SK-N-SH (cell line): ENCODE measurements around the gene GJE1. TPM values are rescaled to one million over a fixed set of nuclear protein-coding genes. Genes with fewer than 3 reads are reported as not detected.

Experiments used
- CTCF ChIA-PET: fragments of 300-600, 350-600 bp; formaldehyde crosslinking; extraction: SDS; loops from one replicate; lab custom pipeline; 2021; lab: Yijun Ruan, JAX
- POLR2A ChIA-PET: fragments of 350-600 bp; sonication (Branson Sonifier 250); formaldehyde crosslinking; extraction: SDS; loops from one replicate; lab custom pipeline; 2020; ENCODE audit warnings: antibody characterized with exemption, inconsistent platforms; lab: Yijun Ruan, JAX
- DNase-seq: peaks from one replicate; pipeline ENCODE4 v3.0.0; 2012
- H2AFZ ChIP-seq: fragments of 200-600 bp; sonication (generic); 2 replicates; pipeline ENCODE4 v1.8.1; 2016; ENCODE audit warnings: antibody characterized with exemption, mild to moderate bottlenecking, low read depth
- H3F3A ChIP-seq: fragments of 200-600 bp; sonication (generic); replicated peaks from 2 replicates; pipeline ENCODE3; 2016; ENCODE audit warnings: antibody characterized with exemption, mild to moderate bottlenecking; ENCODE audit not compliant: insufficient read depth
- H3K27ac ChIP-seq, 2 experiments: fragments of 200-500 bp in 1 of 2; fragments of 200-600 bp in 1 of 2; sonication (Bioruptor generic) in 1 of 2; sonication (generic), shearing (Covaris generic) in 1 of 2; 2 replicates each; pipeline versions ENCODE4 v1.5.1 to v1.6.1; 2014 to 2016; ENCODE audit warnings: low read depth in 2 of 2, inconsistent platforms in 1 of 2, low read length in 1 of 2, mild to moderate bottlenecking in 1 of 2, mixed read lengths in 1 of 2
- H3K27me3 ChIP-seq: fragments of 200-600 bp; sonication (generic), shearing (Covaris generic); 2 replicates; pipeline ENCODE4 v1.6.1; 2016; ENCODE audit warnings: mixed run types; ENCODE audit not compliant: insufficient read depth
- H3K36me3 ChIP-seq, 2 experiments: fragments of 200-500 bp in 1 of 2; fragments of 200-600 bp in 1 of 2; sonication (Bioruptor generic) in 1 of 2; sonication (generic) in 1 of 2; replicated peaks in 1 of 2; 2 replicates each; pipeline versions ENCODE3 to v1.5.1; 2014 to 2016; ENCODE audit warnings: low read length in 1 of 2, mild to moderate bottlenecking in 1 of 2; ENCODE audit not compliant: insufficient read depth in 2 of 2, control insufficient read depth in 1 of 2
- H3K4me1 ChIP-seq, 2 experiments: fragments of 200-500 bp in 1 of 2; fragments of 200-600 bp in 1 of 2; sonication (Bioruptor generic) in 1 of 2; sonication (generic), shearing (Covaris generic) in 1 of 2; 2 replicates each; pipeline versions ENCODE4 v1.5.1 to v1.6.1; 2014 to 2016; ENCODE audit warnings: low read depth in 1 of 2, low read length in 1 of 2, mixed run types in 1 of 2; ENCODE audit not compliant: insufficient read depth in 2 of 2, control insufficient read depth in 1 of 2
- H3K4me2 ChIP-seq: fragments of 200-600 bp; sonication (generic), shearing (Covaris generic); 2 replicates; pipeline ENCODE4 v1.6.1; 2017; ENCODE audit warnings: mixed run types
- H3K4me3 ChIP-seq, 2 experiments: fragments of 200-500 bp in 1 of 2; fragments of 200-600 bp in 1 of 2; sonication (Bioruptor generic) in 1 of 2; sonication (generic), shearing (Covaris generic) in 1 of 2; 2 replicates each; pipeline versions ENCODE4 v1.5.1 to v1.8.1; 2014 to 2016; ENCODE audit warnings: low read depth in 2 of 2, inconsistent platforms in 1 of 2, low read length in 1 of 2, mild to moderate bottlenecking in 1 of 2, mixed read lengths in 1 of 2, moderate library complexity in 1 of 2
- H3K79me2 ChIP-seq: fragments of 200-600 bp; sonication (generic); 2 replicates; pipeline ENCODE4 v1.8.1; 2017; ENCODE audit warnings: mild to moderate bottlenecking; ENCODE audit not compliant: insufficient read depth
- H3K9ac ChIP-seq: fragments of 200-600 bp; sonication (generic); 2 replicates; pipeline ENCODE4 v1.6.1; 2017; ENCODE audit warnings: mixed run types
- H3K9me2 ChIP-seq: fragments of 200-600 bp; sonication (generic); 2 replicates; pipeline ENCODE4 v1.6.1; 2017; ENCODE audit warnings: mixed run types
- H3K9me3 ChIP-seq: fragments of 200-600 bp; sonication (generic); 2 replicates; pipeline ENCODE4 v1.6.1; 2017; ENCODE audit warnings: mixed run types, mild to moderate bottlenecking, moderate library complexity
- H4K20me1 ChIP-seq: fragments of 200-600 bp; sonication (generic); 2 replicates; pipeline ENCODE4 v1.6.1; 2017; ENCODE audit warnings: mild to moderate bottlenecking, mixed run types; ENCODE audit not compliant: insufficient read depth
- ELF1 ChIP-seq: IDR thresholded peaks from 2 replicates; pipeline ENCODE4 v1.4.0; 2012
- EP300 ChIP-seq, 2 experiments: IDR thresholded peaks; 2 replicates each; pipeline versions ENCODE4 v1.4.0 to v1.6.1; 2012; ENCODE audit warnings: borderline replicate concordance in 1 of 2, low read depth in 1 of 2, low read length in 1 of 2
- EZH2phosphoT487 ChIP-seq: fragments of 200-600 bp; sonication (generic); IDR thresholded peaks from 2 replicates; pipeline ENCODE4 v1.6.1; 2017; ENCODE audit warnings: low read depth, mixed run types, mild to moderate bottlenecking, antibody characterized with exemption, moderate library complexity, borderline replicate concordance
- FOSL2 ChIP-seq: IDR thresholded peaks from 2 replicates; pipeline ENCODE4 v1.4.0; 2012; ENCODE audit warnings: low read depth, mild to moderate bottlenecking, moderate library complexity, borderline replicate concordance
- GATA2 ChIP-seq: sonication (generic); formaldehyde crosslinking; IDR thresholded peaks from 2 replicates; pipeline ENCODE4 v1.5.0; 2020; ENCODE audit warnings: mild to moderate bottlenecking, missing genetic modification reagents
- JUND ChIP-seq: IDR thresholded peaks from 2 replicates; pipeline ENCODE4 v1.4.0; 2012
- NFIC ChIP-seq: IDR thresholded peaks from 2 replicates; pipeline ENCODE4 v1.4.0; 2012; ENCODE audit warnings: borderline replicate concordance
- NRF1 ChIP-seq: IDR thresholded peaks from 2 replicates; pipeline ENCODE4 v1.6.1; 2012; ENCODE audit warnings: low read depth, mild to moderate bottlenecking, low read length
- POLR2AphosphoS5 ChIP-seq: IDR thresholded peaks from 2 replicates; pipeline ENCODE4 v1.6.1; 2012; ENCODE audit warnings: low read depth, low read length
- RCOR1 ChIP-seq: fragments of 150-350 bp; IDR thresholded peaks from 2 replicates; pipeline ENCODE4 v1.6.1; 2017; ENCODE audit warnings: antibody characterized with exemption, low read length
- RXRA ChIP-seq: IDR thresholded peaks from 2 replicates; pipeline ENCODE4 v1.4.0; 2012; ENCODE audit warnings: low read depth, mild to moderate bottlenecking, borderline replicate concordance
- SMC3 ChIP-seq: IDR thresholded peaks from 2 replicates; pipeline ENCODE4 v1.6.1; 2012; ENCODE audit warnings: low read depth, low read length, improper control_type of control experiment
- TAF1 ChIP-seq: IDR thresholded peaks from 2 replicates; pipeline ENCODE4 v1.6.1; 2012; ENCODE audit warnings: low read depth, mild to moderate bottlenecking, low read length, moderate library complexity, borderline replicate concordance
- TEAD4 ChIP-seq: IDR thresholded peaks from 2 replicates; pipeline ENCODE4 v1.4.0; 2012; ENCODE audit warnings: mild to moderate bottlenecking, borderline replicate concordance; ENCODE audit not compliant: insufficient read depth
- WGBS: methylation state at CpG from one replicate; pipeline ENCODE4 v1.1.6; 2017; ENCODE audit warnings: low lambda C conversion rate; 5-methylcytosine and 5-hydroxymethylcytosine counted together
- polyA plus RNA-seq, 3 experiments: library from polyadenylated mRNA; depleted of rRNA; stranded (reverse); fragments of >200 nt; gene quantifications; 2 replicates each; pipeline ENCODE4 v1.2.3, GENCODE V29; 2012
- TF ChIP-seq, protein P1 (sequence below): IDR thresholded peaks from 2 replicates; pipeline ENCODE4 v1.4.0; 2012; ENCODE audit warnings: low read depth, borderline replicate concordance
- TF ChIP-seq, protein P2 (sequence below): IDR thresholded peaks from 2 replicates; pipeline ENCODE4 v1.4.0; 2012; ENCODE audit warnings: low read depth
- TF ChIP-seq, protein P3 (sequence below): fragments of 150-350 bp; IDR thresholded peaks from 2 replicates; pipeline ENCODE4 v1.6.1; 2016; ENCODE audit warnings: mild to moderate bottlenecking, low read depth, low read length
- TF ChIP-seq, protein P4 (sequence below): IDR thresholded peaks from 2 replicates; pipeline ENCODE4; 2012

Gene GJE1
- polyA plus RNA-seq, 1 of the 3 experiments (the other 2 are of a cell fraction), result not detected

DNA sequence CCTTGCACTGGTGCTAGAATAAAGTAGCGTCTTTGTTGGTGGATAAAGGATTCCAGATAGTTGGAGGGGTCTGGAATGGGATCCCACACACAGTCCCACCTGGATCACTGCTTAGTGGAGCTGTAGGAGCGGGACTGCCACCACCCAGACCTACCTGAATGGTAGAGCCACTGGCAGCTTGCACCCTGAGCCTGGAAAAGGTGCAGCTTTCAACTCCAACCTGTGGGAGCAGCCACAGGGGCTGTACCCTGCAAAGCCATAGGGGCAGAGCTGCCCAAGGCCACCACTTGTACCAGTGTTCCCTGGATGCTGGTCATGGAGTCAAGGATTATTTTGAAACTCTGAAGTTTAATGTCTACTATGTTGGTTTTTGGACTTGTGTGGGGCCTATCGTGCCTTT is 41.3 kb downstream of the GJE1 start:
- H3K27me3 ChIP-seq, result no peaks in the 10 kb centered on the region
- no peak for DNase-seq
- peaks cover 27% of the 10 kb centered on the region for H3K79me2 ChIP-seq
- 0 out of 2 replicates have a peak, but pooled peaks cover 3% of the 10 kb centered on the region for H3K9me2 ChIP-seq
- H3F3A ChIP-seq, result peaks cover 12% of the 10 kb centered on the region
- WGBS, result 100% methylated on average over 2 of the region's 3 CpGs
- no peak overlapping the region for H2AFZ ChIP-seq
- H3K36me3 ChIP-seq, result peaks cover 81 to 89% of the 10 kb centered on the region in 2 experiments
- H3K27ac ChIP-seq, result no peak overlapping the region
- H3K4me3 ChIP-seq, result no peak overlapping the region
- POLR2A ChIA-PET, result no interaction called here
- H3K4me1 ChIP-seq, result no peaks in the 10 kb centered on the region
- H3K9ac ChIP-seq, result no peak overlapping the region
- H4K20me1 ChIP-seq, result no peaks in the 10 kb centered on the region
- peaks cover 19% of the 10 kb centered on the region for H3K9me3 ChIP-seq
- TF ChIP-seq FOSL2, result no peak
- no peak for TF ChIP-seq NRF1
- TF ChIP-seq SMC3, result no peak
- TF ChIP-seq RXRA, result no peak
- TF ChIP-seq GATA2 (CRISPR knock-in tag), result no peak
- TF ChIP-seq, protein P1, sequence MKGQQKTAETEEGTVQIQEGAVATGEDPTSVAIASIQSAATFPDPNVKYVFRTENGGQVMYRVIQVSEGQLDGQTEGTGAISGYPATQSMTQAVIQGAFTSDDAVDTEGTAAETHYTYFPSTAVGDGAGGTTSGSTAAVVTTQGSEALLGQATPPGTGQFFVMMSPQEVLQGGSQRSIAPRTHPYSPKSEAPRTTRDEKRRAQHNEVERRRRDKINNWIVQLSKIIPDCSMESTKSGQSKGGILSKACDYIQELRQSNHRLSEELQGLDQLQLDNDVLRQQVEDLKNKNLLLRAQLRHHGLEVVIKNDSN, result no peak
- TF ChIP-seq JUND, result no peak
- no peak for TF ChIP-seq EZH2phosphoT487
- no peak for TF ChIP-seq TAF1
- TF ChIP-seq, protein P2, sequence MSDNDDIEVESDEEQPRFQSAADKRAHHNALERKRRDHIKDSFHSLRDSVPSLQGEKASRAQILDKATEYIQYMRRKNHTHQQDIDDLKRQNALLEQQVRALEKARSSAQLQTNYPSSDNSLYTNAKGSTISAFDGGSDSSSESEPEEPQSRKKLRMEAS, result no peak
- no peak for TF ChIP-seq NFIC
- no peak for TF ChIP-seq ELF1
- TF ChIP-seq, protein P3, sequence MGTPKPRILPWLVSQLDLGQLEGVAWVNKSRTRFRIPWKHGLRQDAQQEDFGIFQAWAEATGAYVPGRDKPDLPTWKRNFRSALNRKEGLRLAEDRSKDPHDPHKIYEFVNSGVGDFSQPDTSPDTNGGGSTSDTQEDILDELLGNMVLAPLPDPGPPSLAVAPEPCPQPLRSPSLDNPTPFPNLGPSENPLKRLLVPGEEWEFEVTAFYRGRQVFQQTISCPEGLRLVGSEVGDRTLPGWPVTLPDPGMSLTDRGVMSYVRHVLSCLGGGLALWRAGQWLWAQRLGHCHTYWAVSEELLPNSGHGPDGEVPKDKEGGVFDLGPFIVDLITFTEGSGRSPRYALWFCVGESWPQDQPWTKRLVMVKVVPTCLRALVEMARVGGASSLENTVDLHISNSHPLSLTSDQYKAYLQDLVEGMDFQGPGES, result no peak
- TF ChIP-seq, protein P4, sequence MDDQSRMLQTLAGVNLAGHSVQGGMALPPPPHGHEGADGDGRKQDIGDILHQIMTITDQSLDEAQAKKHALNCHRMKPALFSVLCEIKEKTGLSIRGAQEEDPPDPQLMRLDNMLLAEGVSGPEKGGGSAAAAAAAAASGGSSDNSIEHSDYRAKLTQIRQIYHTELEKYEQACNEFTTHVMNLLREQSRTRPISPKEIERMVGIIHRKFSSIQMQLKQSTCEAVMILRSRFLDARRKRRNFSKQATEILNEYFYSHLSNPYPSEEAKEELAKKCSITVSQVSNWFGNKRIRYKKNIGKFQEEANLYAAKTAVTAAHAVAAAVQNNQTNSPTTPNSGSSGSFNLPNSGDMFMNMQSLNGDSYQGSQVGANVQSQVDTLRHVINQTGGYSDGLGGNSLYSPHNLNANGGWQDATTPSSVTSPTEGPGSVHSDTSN, result no peak
- no peak for TF ChIP-seq POLR2AphosphoS5
- TF ChIP-seq EP300 (IDR thresholded peaks at IDR 0.05; ENCODE audit: borderline replicate concordance in 1 of 2, low read depth in 1 of 2, low read length in 1 of 2), result no peak
- no peak for TF ChIP-seq TEAD4
- TF ChIP-seq RCOR1, result no peak
- TF ChIP-seq, all 33 proteins: peak for 0
- CTCF ChIA-PET, result interaction anchor here (1.2 kb wide), 1 partner anchor 34 kb away, joined by 3 read pairs; no protein-coding TSS in a partner anchor
- no peak overlapping the region for H3K4me2 ChIP-seq
